ENCODE measurements around the gene AMER3. TPM values are rescaled to one million over a fixed set of nuclear protein-coding genes. Genes with fewer than 3 reads are reported as not detected.

AMER3 gene
- total RNA-seq, 2 donors from 2014 or later = 0.18 to 10.1 TPM

- no peaks in the 10 kb centered on the region for H3K27me3 ChIP-seq (replicated peaks; ENCODE audit: insufficient read depth)
Measured at GRCh38 chr2:130763405-130763804, 8.1 kb downstream of the AMER3 start.

GRCh38 chr2:130764035-130764820 lies 8.9 kb downstream of the AMER3 start:
- Histone ChIP-seq H3K9me3 (no peaks in the 10 kb centered on the region), H3K27ac (no peak overlapping the region), H3K36me3 (no peaks in the 10 kb centered on the region), H3K4me3 (no peak overlapping the region), H3K27me3 (replicated peaks; ENCODE audit: insufficient read depth) (no peaks in the 10 kb centered on the region), H3K4me1 (replicated peaks) (no peaks in the 10 kb centered on the region)
- intact Hi-C loops (cut with DNase I) = no loop called here
- WGBS = 91% methylated on average over 10 of the region's 15 CpGs
- DNase-seq (ENCODE audit: low spot score) = no peak
- no peak for TF ChIP-seq POLR2A (IDR thresholded peaks at IDR 0.05)
- no peak for TF ChIP-seq POLR2AphosphoS5 (IDR thresholded peaks at IDR 0.05)
- no peak for TF ChIP-seq CTCF (IDR thresholded peaks at IDR 0.05)

More at GRCh38 chr2:130763405-130763804, 8.1 kb downstream of the AMER3 start:
- DNase-seq (ENCODE audit: low spot score) = no peak
- no peaks in the 10 kb centered on the region for H3K4me1 ChIP-seq (replicated peaks)
- no peak for TF ChIP-seq POLR2AphosphoS5 (IDR thresholded peaks at IDR 0.05)
- TF ChIP-seq POLR2A (IDR thresholded peaks at IDR 0.05) = no peak
- no peak for TF ChIP-seq CTCF (IDR thresholded peaks at IDR 0.05)
- no peaks in the 10 kb centered on the region for H3K9me3 ChIP-seq
- no peak overlapping the region for H3K4me3 ChIP-seq
- WGBS = 84% methylated on average over 7 of the region's 12 CpGs
- intact Hi-C loops (cut with DNase I) = no loop called here
- H3K36me3 ChIP-seq = no peaks in the 10 kb centered on the region
- H3K27ac ChIP-seq = no peak overlapping the region

- no peaks in the 10 kb centered on the region for H3K9me3 ChIP-seq
- intact Hi-C loops (cut with DNase I) = no loop called here
- 96% methylated on average over 5 of the region's 5 CpGs for WGBS
- no peak overlapping the region for H3K27ac ChIP-seq
- H3K27me3 ChIP-seq (replicated peaks; ENCODE audit: insufficient read depth) = no peaks in the 10 kb centered on the region
- no peaks in the 10 kb centered on the region for H3K4me1 ChIP-seq (replicated peaks)
- no peak overlapping the region for H3K4me3 ChIP-seq
- no peaks in the 10 kb centered on the region for H3K36me3 ChIP-seq
- no peak for TF ChIP-seq CTCF (IDR thresholded peaks at IDR 0.05)
- TF ChIP-seq POLR2A (IDR thresholded peaks at IDR 0.05) = no peak
- TF ChIP-seq POLR2AphosphoS5 (IDR thresholded peaks at IDR 0.05) = no peak
- no peak for DNase-seq (ENCODE audit: low spot score)
Measured at GRCh38 chr2:130764821-130765115, 9.4 kb downstream of the AMER3 start.

- intact Hi-C loops (cut with DNase I) = no loop called here
- no peak overlapping the region for H3K27ac ChIP-seq
- no peak for DNase-seq (ENCODE audit: low spot score)
- H3K9me3 ChIP-seq = no peaks in the 10 kb centered on the region
- WGBS = 86% methylated on average over 6 of the region's 6 CpGs
- TF ChIP-seq POLR2AphosphoS5 (IDR thresholded peaks at IDR 0.05) = no peak
- no peak for TF ChIP-seq CTCF (IDR thresholded peaks at IDR 0.05)
- no peak for TF ChIP-seq POLR2A (IDR thresholded peaks at IDR 0.05)
- H3K4me3 ChIP-seq = no peak overlapping the region
- H3K36me3 ChIP-seq = no peaks in the 10 kb centered on the region
- no peaks in the 10 kb centered on the region for H3K4me1 ChIP-seq (replicated peaks)
- no peaks in the 10 kb centered on the region for H3K27me3 ChIP-seq (replicated peaks; ENCODE audit: insufficient read depth)
Measured at GRCh38 chr2:130765464-130765863, 10.1 kb downstream of the AMER3 start.

GRCh38 chr2:130766037-130766436 lies 10.7 kb downstream of the AMER3 start:
- H3K36me3 ChIP-seq = no peaks in the 10 kb centered on the region
- H3K4me3 ChIP-seq = no peak overlapping the region
- no peak for DNase-seq (ENCODE audit: low spot score)
- H3K27ac ChIP-seq = no peak overlapping the region
- TF ChIP-seq POLR2A (IDR thresholded peaks at IDR 0.05) (no peak), CTCF (IDR thresholded peaks at IDR 0.05) (no peak), POLR2AphosphoS5 (IDR thresholded peaks at IDR 0.05) (no peak)
- H3K4me1 ChIP-seq (replicated peaks) = no peaks in the 10 kb centered on the region
- 83% methylated on average over 7 of the region's 7 CpGs for WGBS
- intact Hi-C loops (cut with DNase I) = no loop called here
- H3K9me3 ChIP-seq = no peaks in the 10 kb centered on the region
- H3K27me3 ChIP-seq (replicated peaks; ENCODE audit: insufficient read depth) = no peaks in the 10 kb centered on the region
